Adrenal gland (tissue), 12 donors: ENCODE results near the gene KCNK2. TPM values are rescaled to one million over a fixed set of nuclear protein-coding genes. Genes with fewer than 3 reads are reported as not detected.

ENCODE experiments used
- DNase-seq, 7 donors: peaks; one replicate each; pipeline ENCODE4 v3.0.0-alpha.2; 2019 to 2020
- H3K27ac ChIP-seq, 5 donors: fragments of 200-600 bp; sonication (generic) in 4 of 5; 1 replicate in 3 of 5; 2 replicates in 2 of 5; pipeline versions ENCODE4 v1.5.1 to v1.8.0; 2016 to 2020; ENCODE audit warnings: mild to moderate bottlenecking in 1 of 5
- H3K27me3 ChIP-seq: fragments of 200-600 bp; 2 replicates; pipeline ENCODE4 v1.8.0; 2021
- H3K36me3 ChIP-seq, 2 donors: fragments of 200-600 bp; replicated peaks in 1 of 2; 1 replicate in 1 of 2; 2 replicates in 1 of 2; pipeline versions ENCODE4 v1.5.1 to v1.8.0; 2018 to 2022
- H3K4me1 ChIP-seq, 2 donors: fragments of 200-600 bp; replicated peaks in 1 of 2; 1 replicate in 1 of 2; 2 replicates in 1 of 2; pipeline versions ENCODE4 v1.5.1 to v1.8.0; 2018 to 2021
- H3K4me3 ChIP-seq, 4 donors: fragments of 200-600 bp; sonication (generic) in 3 of 4; one replicate each; pipeline ENCODE4 v1.5.1; 2016 to 2018
- H3K9me3 ChIP-seq, 3 donors: fragments of 200-600 bp; sonication (generic) in 1 of 3; replicated peaks in 1 of 3; 1 replicate in 2 of 3; 2 replicates in 1 of 3; pipeline versions ENCODE4 v1.5.1 to v1.8.0; 2016 to 2021
- CTCF ChIP-seq, 6 experiments: fragments of 450-650 bp in 4 of 6; fragments of 200-600 bp in 2 of 6; sonication (generic) in 1 of 6; IDR thresholded peaks; 1 replicate in 5 of 6; 2 replicates in 1 of 6; pipeline versions ENCODE4 v1.5.1 to v1.8.0; 2016 to 2021; ENCODE audit warnings: antibody characterized with exemption in 6 of 6, mild to moderate bottlenecking in 2 of 6, moderate library complexity in 1 of 6
- POLR2A ChIP-seq, 2 donors: fragments of 450-650 bp; IDR thresholded peaks; one replicate each; pipeline ENCODE4 v1.6.1; 2017; ENCODE audit warnings: antibody characterized with exemption in 2 of 2, mild to moderate bottlenecking in 2 of 2, moderate library complexity in 1 of 2
- WGBS, 4 donors: extraction: QIAGEN DNeasy Blood & Tissue Kit in 2 of 4; methylation state at CpG; one replicate each; pipeline versions ENCODE4 v1.1.5 to v1.1.7; 2013 to 2017; 5-methylcytosine and 5-hydroxymethylcytosine counted together
- intact Hi-C, 2 donors: fragments of 100-400 bp; cut with DNase I; formaldehyde crosslinking; loops; one replicate each; pipeline versions ENCODE4 v1.14.1 to v1.15.0; 2022 to 2023
- polyA plus RNA-seq, 3 donors: library from polyadenylated mRNA; stranded (reverse); fragments of 200-250 nt in 2 of 3; fragments of 350-450 nt in 1 of 3; fragmentation: Illumina TruSeq in 1 of 3; extraction: RNeasy Lipid Tissue Mini Kit (QIAGEN cat#74804) in 1 of 3; gene quantifications; one replicate each; pipeline ENCODE4 v1.2.3, GENCODE V29; 2013 to 2014
- total RNA-seq, 9 donors: library from RNA; depleted of rRNA in 4 of 9; stranded (reverse); fragments of >200 nt in 4 of 9; fragments of 120-200 nt in 1 of 9; fragmentation: NEBNext Ultra II Directional in 1 of 9; extraction: Animal tissue kit (Norgen Biotek cat#: 25700) in 1 of 9; gene quantifications; one replicate each; pipeline versions ENCODE4 v1.1.0 to v1.2.4, GENCODE V29; 2013 to 2023
- donor health status: healthy with polysubstance abuse.
- donor health status: Bipolar disorder and iron deficiency.
- donor health status: DM: yes; HTN: yes; CAD: no.
- donor health status: DM: no; HTN: no; CAD: no.
- donor health status: DM: no; HTN: no; CAD: no.
- donor health status: DM: yes; HTN: yes; CAD: no.

KCNK2 gene
- total and polyA plus RNA-seq, 12 donors = 13.8 to 138 (median 82.9) TPM

GRCh38 chr1:215094381-215094780 is 11.8 kb downstream of the KCNK2 start:
- 32 to 50% (median 42%) methylated on average over 1 of the region's 1 CpG for WGBS, 4 donors
- Histone ChIP-seq H3K27me3 (no peaks in the 10 kb centered on the region), H3K36me3 (no peaks in the 10 kb centered on the region), H3K9me3 (no peaks in the 10 kb centered on the region), H3K4me3 (no peak overlapping the region), H3K27ac (no peak overlapping the region), H3K4me1 (no peaks in the 10 kb centered on the region)
- intact Hi-C loops = no loop called here
- no peak for DNase-seq
- TF ChIP-seq POLR2A (IDR thresholded peaks at IDR 0.05) (no peak), CTCF (IDR thresholded peaks at IDR 0.05) (no peak)

GRCh38 chr1:215095524-215095923 is 13.0 kb downstream of the KCNK2 start:
- intact Hi-C loops = no loop called here

GRCh38 chr1:215101511-215101910 is 19.0 kb downstream of the KCNK2 start:
- Histone ChIP-seq H3K27ac (no peak overlapping the region), H3K4me3 (no peak overlapping the region), H3K4me1 (no peaks in the 10 kb centered on the region), H3K9me3 (no peaks in the 10 kb centered on the region), H3K27me3 (no peaks in the 10 kb centered on the region), H3K36me3 (no peaks in the 10 kb centered on the region)
- DNase-seq = no peak
- TF ChIP-seq POLR2A (IDR thresholded peaks at IDR 0.05) (no peak), CTCF (IDR thresholded peaks at IDR 0.05) (no peak)
- intact Hi-C loops = no loop called here
- WGBS, 4 donors = 61 to 83% (median 70%) methylated on average over 3 of the region's 3 CpGs

More at GRCh38 chr1:215095524-215095923, 13.0 kb downstream of the KCNK2 start:
- Histone ChIP-seq H3K27ac (no peak overlapping the region), H3K4me1 (no peaks in the 10 kb centered on the region), H3K9me3 (no peaks in the 10 kb centered on the region), H3K36me3 (no peaks in the 10 kb centered on the region), H3K4me3 (no peak overlapping the region), H3K27me3 (no peaks in the 10 kb centered on the region)
- no peak for DNase-seq
- no peak for TF ChIP-seq CTCF (IDR thresholded peaks at IDR 0.05)
- TF ChIP-seq POLR2A (IDR thresholded peaks at IDR 0.05) = no peak
- whole genome bisulfite sequencing, 4 donors = 73 to 82% (median 77%) methylated on average over 5 of the region's 5 CpGs

- Histone ChIP-seq H3K4me3 (no peak overlapping the region), H3K36me3 (no peaks in the 10 kb centered on the region), H3K27me3 (no peaks in the 10 kb centered on the region), H3K9me3 (no peaks in the 10 kb centered on the region), H3K27ac (peak overlapping the region in 1 of 5 donors; percentile 27), H3K4me1 (no peaks in the 10 kb centered on the region)
- WGBS, 4 donors = 28 to 38% (median 31%) methylated on average over 3 of the region's 3 CpGs
- DNase-seq = peak in 3 of 7 donors; percentile 8 to 22 (median 17)
- intact Hi-C loops = no loop called here
- no peak for TF ChIP-seq POLR2A (IDR thresholded peaks at IDR 0.05)
- no peak for TF ChIP-seq CTCF (IDR thresholded peaks at IDR 0.05)
These were observed 21.7 kb downstream of the KCNK2 start for GRCh38 chr1:215104283-215104682.
